ENCODE results near the gene PRKCB. TPM values are rescaled to one million over a fixed set of nuclear protein-coding genes. Genes with fewer than 3 reads are reported as not detected.

The PRKCB gene
- total RNA-seq, 2 donors from 2014 or later: 2.9 to 28.6 TPM

DNA sequence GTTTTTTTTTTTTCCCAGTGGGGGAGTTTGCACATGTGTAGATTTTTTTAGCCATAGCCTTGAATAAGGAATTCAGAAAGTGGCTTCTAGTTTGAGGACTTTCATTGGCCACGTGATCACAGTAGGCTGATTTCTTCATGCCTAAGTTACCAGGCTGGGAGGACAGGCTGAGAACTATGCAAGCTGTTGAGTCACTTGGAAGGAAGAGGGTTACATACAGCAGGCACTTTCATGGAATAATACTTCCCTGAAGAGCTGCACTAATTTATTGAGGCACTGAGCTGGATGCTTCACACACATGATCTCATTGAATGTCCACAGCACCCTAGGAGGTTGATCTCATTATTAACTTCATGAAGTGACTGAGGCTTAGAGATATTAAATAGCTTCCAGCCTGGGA, 22.8 kb downstream of the PRKCB start:
- Histone ChIP-seq H3K27me3 (replicated peaks; ENCODE audit: insufficient read depth) (no peaks in the 10 kb centered on the region), H3K9me3 (no peaks in the 10 kb centered on the region), H3K4me3 (no peak overlapping the region), H3K36me3 (no peaks in the 10 kb centered on the region), H3K27ac (no peak overlapping the region), H3K4me1 (replicated peaks) (no peaks in the 10 kb centered on the region)
- DNase-seq (ENCODE audit: low spot score): no peak
- no peak for TF ChIP-seq POLR2A (IDR thresholded peaks at IDR 0.05)
- TF ChIP-seq POLR2AphosphoS5 (IDR thresholded peaks at IDR 0.05): no peak
- intact Hi-C loops (cut with DNase I): no loop called here
- WGBS: 79% methylated on average over 1 of the region's 1 CpG

DNA sequence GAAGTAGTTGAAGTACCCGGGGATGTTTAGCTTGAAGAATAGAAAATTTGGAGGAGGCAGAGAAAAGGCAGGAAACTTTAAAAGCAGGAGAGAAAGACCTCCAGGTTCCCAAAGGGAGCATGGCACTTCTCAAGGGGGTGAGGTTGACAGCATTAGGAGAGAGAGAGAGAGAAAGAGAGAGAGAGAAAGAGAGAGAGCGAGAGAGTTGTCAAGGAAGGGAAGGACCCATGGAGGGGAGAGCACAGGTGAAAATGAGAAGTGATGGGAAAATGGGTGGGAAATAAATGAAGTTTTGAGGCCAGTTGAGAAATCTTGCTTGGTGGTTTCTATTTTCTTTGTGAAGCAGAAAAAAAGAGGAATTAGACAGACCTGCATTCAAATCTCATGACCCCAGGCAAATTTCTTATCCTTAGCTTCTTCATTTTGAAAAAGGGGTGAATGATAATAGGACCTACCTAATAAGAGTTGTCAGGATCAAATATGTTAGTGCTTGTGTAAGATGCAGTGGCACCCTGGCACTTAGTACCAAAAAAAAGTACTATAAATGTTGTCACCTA, 24.0 kb downstream of the PRKCB start:
- no peak for DNase-seq (ENCODE audit: low spot score)
- intact Hi-C loops (cut with DNase I): no loop called here
- Histone ChIP-seq H3K36me3 (no peaks in the 10 kb centered on the region), H3K9me3 (no peaks in the 10 kb centered on the region), H3K4me1 (replicated peaks) (no peaks in the 10 kb centered on the region), H3K27me3 (replicated peaks; ENCODE audit: insufficient read depth) (no peaks in the 10 kb centered on the region), H3K27ac (no peak overlapping the region), H3K4me3 (no peak overlapping the region)
- WGBS: 76% methylated on average over 2 of the region's 2 CpGs
- TF ChIP-seq POLR2A (IDR thresholded peaks at IDR 0.05): no peak
- TF ChIP-seq, protein P1, sequence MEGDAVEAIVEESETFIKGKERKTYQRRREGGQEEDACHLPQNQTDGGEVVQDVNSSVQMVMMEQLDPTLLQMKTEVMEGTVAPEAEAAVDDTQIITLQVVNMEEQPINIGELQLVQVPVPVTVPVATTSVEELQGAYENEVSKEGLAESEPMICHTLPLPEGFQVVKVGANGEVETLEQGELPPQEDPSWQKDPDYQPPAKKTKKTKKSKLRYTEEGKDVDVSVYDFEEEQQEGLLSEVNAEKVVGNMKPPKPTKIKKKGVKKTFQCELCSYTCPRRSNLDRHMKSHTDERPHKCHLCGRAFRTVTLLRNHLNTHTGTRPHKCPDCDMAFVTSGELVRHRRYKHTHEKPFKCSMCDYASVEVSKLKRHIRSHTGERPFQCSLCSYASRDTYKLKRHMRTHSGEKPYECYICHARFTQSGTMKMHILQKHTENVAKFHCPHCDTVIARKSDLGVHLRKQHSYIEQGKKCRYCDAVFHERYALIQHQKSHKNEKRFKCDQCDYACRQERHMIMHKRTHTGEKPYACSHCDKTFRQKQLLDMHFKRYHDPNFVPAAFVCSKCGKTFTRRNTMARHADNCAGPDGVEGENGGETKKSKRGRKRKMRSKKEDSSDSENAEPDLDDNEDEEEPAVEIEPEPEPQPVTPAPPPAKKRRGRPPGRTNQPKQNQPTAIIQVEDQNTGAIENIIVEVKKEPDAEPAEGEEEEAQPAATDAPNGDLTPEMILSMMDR (IDR thresholded peaks at IDR 0.05): no peak
- no peak for TF ChIP-seq POLR2AphosphoS5 (IDR thresholded peaks at IDR 0.05)

DNA sequence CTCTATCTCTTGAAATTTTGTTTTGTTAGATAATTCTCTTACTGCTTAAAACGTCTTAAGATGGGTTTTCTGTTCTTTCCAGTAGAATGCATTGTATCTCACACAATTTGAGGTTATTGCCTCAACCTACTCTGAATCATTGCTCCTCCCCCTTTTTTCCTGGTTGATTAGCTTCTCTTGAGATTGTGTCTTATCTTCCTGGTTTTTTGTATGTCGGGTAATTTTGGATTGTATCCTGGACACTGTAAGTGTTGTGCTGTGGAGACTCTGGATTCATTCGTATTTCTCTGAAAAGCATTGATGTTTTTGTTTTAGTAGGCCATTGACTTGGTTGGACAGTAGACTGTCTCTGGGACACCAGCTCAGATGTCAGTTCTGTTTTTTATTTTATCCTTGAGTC, 26.1 kb downstream of the PRKCB start:
- Histone ChIP-seq H3K9me3 (no peaks in the 10 kb centered on the region), H3K36me3 (no peaks in the 10 kb centered on the region), H3K4me3 (no peak overlapping the region), H3K4me1 (replicated peaks) (no peaks in the 10 kb centered on the region), H3K27ac (no peak overlapping the region), H3K27me3 (replicated peaks; ENCODE audit: insufficient read depth) (no peaks in the 10 kb centered on the region)
- no peak for DNase-seq (ENCODE audit: low spot score)
- 88% methylated on average over 3 of the region's 3 CpGs for WGBS
- intact Hi-C loops (cut with DNase I): no loop called here
- TF ChIP-seq, protein P1 (IDR thresholded peaks at IDR 0.05): no peak
- TF ChIP-seq POLR2A (IDR thresholded peaks at IDR 0.05) (no peak), POLR2AphosphoS5 (IDR thresholded peaks at IDR 0.05) (no peak)

DNA sequence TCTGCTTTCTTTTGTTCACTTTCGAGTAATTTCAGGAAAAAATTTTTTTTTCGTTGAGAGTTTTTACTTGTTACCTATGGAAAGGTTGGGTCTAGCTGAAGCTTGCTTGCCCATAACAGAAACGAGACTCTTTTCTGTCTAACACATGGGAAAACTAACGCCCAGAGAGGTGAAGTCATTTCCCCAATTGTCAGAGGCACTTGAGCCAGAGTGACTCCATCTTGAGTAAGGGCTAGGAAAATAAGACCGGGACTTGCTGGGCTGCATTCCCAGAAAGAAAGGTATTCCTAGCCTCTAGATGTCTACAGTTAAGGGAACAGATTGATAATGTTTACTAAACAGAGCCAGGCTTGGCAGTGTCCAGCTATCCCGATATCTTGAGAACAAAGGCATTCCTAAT, 26.8 kb downstream of the PRKCB start:
- intact Hi-C loops (cut with DNase I): no loop called here
- no peak overlapping the region for H3K27ac ChIP-seq

DNA sequence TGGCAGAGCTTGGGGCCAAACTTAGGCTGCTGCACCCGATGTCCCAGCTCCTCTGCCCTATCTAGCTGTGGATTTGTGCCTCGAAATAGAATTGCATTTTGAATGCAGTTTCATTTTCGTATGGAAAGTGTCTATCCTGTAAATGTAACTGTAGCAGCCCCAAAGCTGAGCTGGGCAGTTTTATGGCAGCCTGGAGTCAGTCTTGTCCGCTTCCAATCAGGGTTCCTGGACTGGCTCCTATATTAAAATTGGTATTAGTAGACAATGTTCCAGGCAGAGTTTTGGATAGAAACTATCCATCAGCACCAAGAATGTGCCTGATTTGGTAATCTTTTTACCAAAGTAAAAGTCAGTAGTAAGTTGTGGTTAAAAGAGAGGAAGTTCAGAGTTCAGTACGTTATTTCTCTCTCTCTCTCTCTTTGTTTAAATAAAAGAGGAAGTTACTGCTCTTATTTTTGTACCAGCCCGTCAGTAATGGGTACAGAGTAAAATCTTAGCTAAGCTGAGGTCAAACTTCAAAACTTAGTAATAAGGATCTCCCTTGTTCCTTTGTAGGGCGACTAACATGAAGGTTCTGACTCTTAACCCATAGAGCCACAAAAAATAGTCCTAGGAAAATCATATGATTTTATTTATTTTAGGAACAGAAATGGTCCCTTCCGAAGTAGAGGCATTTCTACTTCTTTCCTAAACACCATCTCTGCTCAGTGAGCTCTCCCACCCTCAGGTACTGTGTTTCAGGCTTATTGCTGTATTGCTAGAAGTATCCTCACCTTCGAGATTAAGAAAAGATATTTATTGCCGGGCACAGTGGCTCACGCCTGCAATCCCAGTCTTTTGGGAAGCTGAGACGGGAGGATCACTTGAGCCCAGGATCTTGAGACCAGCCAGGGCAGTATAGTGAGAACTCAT, 28.0 kb downstream of the PRKCB start:
- intact Hi-C loops (cut with DNase I): no loop called here
- 38% methylated on average over 12 of the region's 12 CpGs for WGBS
- no peak for TF ChIP-seq POLR2AphosphoS5 (IDR thresholded peaks at IDR 0.05)
- TF ChIP-seq POLR2A (IDR thresholded peaks at IDR 0.05): no peak
- TF ChIP-seq, protein P1 (IDR thresholded peaks at IDR 0.05): no peak
- Histone ChIP-seq H3K4me1 (replicated peaks) (no peaks in the 10 kb centered on the region), H3K4me3 (no peak overlapping the region), H3K27ac (no peak overlapping the region), H3K36me3 (no peaks in the 10 kb centered on the region), H3K27me3 (replicated peaks; ENCODE audit: insufficient read depth) (no peaks in the 10 kb centered on the region), H3K9me3 (no peaks in the 10 kb centered on the region)
- DNase-seq (ENCODE audit: low spot score): no peak

More for the DNA sequence above, 26.8 kb downstream of the PRKCB start:
- Histone ChIP-seq H3K27me3 (replicated peaks; ENCODE audit: insufficient read depth) (no peaks in the 10 kb centered on the region), H3K4me1 (replicated peaks) (no peaks in the 10 kb centered on the region), H3K36me3 (no peaks in the 10 kb centered on the region), H3K9me3 (no peaks in the 10 kb centered on the region), H3K4me3 (no peak overlapping the region)
- no peak for DNase-seq (ENCODE audit: low spot score)
- WGBS: 66% methylated on average over 6 of the region's 6 CpGs
- no peak for TF ChIP-seq POLR2A (IDR thresholded peaks at IDR 0.05)
- TF ChIP-seq, protein P1 (IDR thresholded peaks at IDR 0.05): no peak
- no peak for TF ChIP-seq POLR2AphosphoS5 (IDR thresholded peaks at IDR 0.05)
